IPS-15b (cell line): Measurements from ENCODE around the gene GYG1.

Experiments
- H3K27me3 ChIP-seq: one replicate; pipeline ENCODE4 v1.6.1; 2013; ENCODE audit warnings: low read length; ENCODE audit not compliant: control insufficient read depth, insufficient read depth
- H3K36me3 ChIP-seq: one replicate; pipeline ENCODE4 v1.6.1; 2013; ENCODE audit warnings: low read length; ENCODE audit not compliant: control insufficient read depth, insufficient read depth
- H3K4me1 ChIP-seq: one replicate; pipeline ENCODE4 v1.6.1; 2013; ENCODE audit warnings: mild to moderate bottlenecking, low read length; ENCODE audit not compliant: control insufficient read depth, insufficient read depth
- H3K4me3 ChIP-seq: one replicate; pipeline ENCODE4 v1.5.1; 2013; ENCODE audit warnings: low read depth, low read length
- H3K9ac ChIP-seq: one replicate; pipeline ENCODE4 v1.6.1; 2013; ENCODE audit warnings: low read depth, mild to moderate bottlenecking, low read length
- H3K9me3 ChIP-seq: one replicate; pipeline ENCODE4 v1.6.1; 2013; ENCODE audit warnings: mild to moderate bottlenecking, low read length; ENCODE audit not compliant: control insufficient read depth, insufficient read depth

Gene GYG1

DNA sequence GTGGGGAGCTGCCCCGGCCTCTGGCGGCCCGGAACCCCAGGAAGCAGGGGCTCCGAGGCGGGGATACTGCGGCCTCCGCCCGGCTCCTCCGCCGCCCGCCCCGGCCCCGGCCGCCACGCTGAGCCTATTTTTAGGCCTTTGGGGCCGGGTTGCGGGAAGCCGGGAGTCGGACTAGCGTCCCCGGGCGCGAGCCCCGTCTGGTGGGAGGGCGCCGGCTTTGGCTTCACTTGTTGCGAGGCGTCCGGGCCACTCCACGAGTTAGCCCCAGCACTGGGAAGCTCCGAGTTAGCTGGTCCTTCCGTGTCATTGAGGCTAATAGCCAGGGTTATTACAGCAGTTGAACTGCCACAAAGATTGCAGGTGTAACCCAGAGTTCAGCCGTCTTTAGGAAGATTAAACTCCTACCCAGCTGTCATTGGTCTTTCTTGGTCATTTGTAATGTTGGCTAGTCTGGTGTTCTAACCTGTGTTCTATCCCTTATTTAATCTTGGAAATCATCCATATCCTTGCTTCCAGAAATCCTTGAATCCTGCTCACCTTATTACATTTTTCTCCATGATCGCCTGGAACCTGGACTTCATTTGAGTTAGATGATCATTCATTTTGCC, 791 bp downstream of the GYG1 start:
- H3K4me1 ChIP-seq = no peaks in the 10 kb centered on the region
- H3K27me3 ChIP-seq = peaks cover 9% of the 10 kb centered on the region
- peak overlapping the region; percentile 65 for H3K4me3 ChIP-seq
- H3K36me3 ChIP-seq = no peaks in the 10 kb centered on the region
- H3K9me3 ChIP-seq = no peaks in the 10 kb centered on the region
- peak overlapping the region; percentile 39 for H3K9ac ChIP-seq

GRCh38 chr3:148992635-148993255, 1.4 kb downstream of the GYG1 start:
- Histone ChIP-seq H3K4me3 (peak overlapping the region; percentile 65), H3K4me1 (no peaks in the 10 kb centered on the region), H3K27me3 (peaks cover 9% of the 10 kb centered on the region), H3K9ac (no peak overlapping the region), H3K9me3 (no peaks in the 10 kb centered on the region), H3K36me3 (no peaks in the 10 kb centered on the region)

DNA sequence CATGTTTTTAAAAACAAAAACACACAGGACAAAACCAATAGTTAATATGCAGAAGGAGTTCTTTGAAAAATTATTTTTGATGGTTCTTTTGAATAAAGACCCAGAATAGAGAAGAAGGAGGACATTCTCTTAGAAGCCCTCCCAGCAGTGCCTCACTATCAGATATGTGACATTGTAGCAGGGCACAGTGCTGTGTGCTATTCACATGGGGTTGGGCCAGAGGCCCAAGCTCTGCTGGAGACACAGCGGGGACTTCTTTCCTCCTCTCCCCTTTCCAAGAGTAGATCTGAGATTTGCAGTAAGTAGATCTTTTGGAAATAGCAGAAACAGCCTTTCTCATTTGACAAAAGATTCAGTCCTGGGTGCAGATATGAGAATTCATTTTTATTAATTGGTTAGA, 6.3 kb downstream of the GYG1 start:
- peaks cover 4% of the 10 kb centered on the region for H3K27me3 ChIP-seq
- no peaks in the 10 kb centered on the region for H3K36me3 ChIP-seq
- no peak overlapping the region for H3K4me3 ChIP-seq
- H3K4me1 ChIP-seq = peaks cover 5% of the 10 kb centered on the region
- no peak overlapping the region for H3K9ac ChIP-seq
- no peaks in the 10 kb centered on the region for H3K9me3 ChIP-seq

- H3K9ac ChIP-seq = no peak overlapping the region
- H3K4me3 ChIP-seq = no peak overlapping the region
- H3K36me3 ChIP-seq = no peaks in the 10 kb centered on the region
- no peaks in the 10 kb centered on the region for H3K27me3 ChIP-seq
- no peaks in the 10 kb centered on the region for H3K9me3 ChIP-seq
- H3K4me1 ChIP-seq = peaks cover 5% of the 10 kb centered on the region
These were observed 7.0 kb downstream of the GYG1 start for GRCh38 chr3:148998297-148998696.

DNA sequence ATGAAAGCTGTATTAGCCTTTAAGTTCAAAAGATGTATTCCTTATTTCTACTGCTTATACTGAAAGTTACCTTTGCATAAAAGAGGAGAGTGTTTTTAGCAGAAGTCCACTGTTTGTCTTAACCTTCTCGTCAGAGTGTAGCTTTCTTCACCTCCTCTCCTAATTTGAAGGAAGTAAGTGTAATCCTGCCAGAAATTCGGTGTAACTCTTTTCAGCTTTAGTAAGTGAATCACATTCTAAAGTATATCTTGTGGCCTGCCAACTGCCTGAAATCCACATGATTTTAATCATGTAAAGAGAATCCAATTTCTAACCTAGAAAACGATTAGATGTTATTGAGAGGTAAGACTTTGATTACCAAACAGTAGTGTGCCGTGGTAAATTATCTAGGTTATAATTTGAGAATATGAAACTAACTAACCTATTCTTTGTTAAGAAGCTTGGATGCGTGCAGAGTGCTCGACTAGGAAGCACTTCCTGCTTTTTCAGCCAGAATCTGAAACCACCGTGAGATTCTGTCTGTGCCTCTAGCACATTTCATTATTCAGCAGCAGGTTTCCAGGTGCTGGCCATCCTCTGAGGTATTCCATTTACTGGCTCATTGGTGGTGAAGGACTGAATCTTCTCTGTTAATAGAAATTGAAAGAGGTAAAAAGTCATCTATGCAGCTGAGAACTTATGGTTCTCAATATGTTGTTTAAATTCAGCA, 7.5 kb downstream of the GYG1 start:
- no peaks in the 10 kb centered on the region for H3K36me3 ChIP-seq

DNA sequence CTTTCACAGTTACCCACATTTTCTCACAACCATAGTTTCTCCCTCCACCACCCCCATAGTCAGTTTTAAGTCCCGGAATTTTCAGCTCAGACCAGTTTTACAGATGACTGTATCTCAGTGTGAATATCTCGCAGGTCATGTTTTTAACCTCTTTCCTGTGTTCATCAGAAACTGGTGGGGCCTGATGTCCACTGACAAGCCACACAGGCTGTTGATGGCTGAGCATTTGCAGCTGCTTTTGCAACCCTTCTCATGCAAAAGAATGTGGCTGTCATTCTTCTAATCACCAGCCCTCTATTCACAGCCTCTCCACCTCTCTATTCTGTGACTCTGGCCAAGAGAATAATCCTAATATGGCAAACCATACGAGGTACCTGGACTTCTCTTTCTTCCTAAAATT, 8.5 kb downstream of the GYG1 start:
- H3K9ac ChIP-seq = no peak overlapping the region
- H3K27me3 ChIP-seq = no peaks in the 10 kb centered on the region
- no peaks in the 10 kb centered on the region for H3K36me3 ChIP-seq
- H3K4me3 ChIP-seq = no peak overlapping the region
- no peaks in the 10 kb centered on the region for H3K9me3 ChIP-seq
- H3K4me1 ChIP-seq = peaks cover 12% of the 10 kb centered on the region

More for the DNA sequence above, 7.5 kb downstream of the GYG1 start:
- peaks cover 8% of the 10 kb centered on the region for H3K4me1 ChIP-seq
- H3K9me3 ChIP-seq = no peaks in the 10 kb centered on the region
- no peak overlapping the region for H3K9ac ChIP-seq
- H3K4me3 ChIP-seq = no peak overlapping the region
- no peaks in the 10 kb centered on the region for H3K27me3 ChIP-seq

- Histone ChIP-seq H3K27me3 (no peaks in the 10 kb centered on the region), H3K4me3 (no peak overlapping the region), H3K4me1 (peaks cover 12% of the 10 kb centered on the region), H3K9me3 (no peaks in the 10 kb centered on the region), H3K36me3 (no peaks in the 10 kb centered on the region), H3K9ac (no peak overlapping the region)
These were observed 8.9 kb downstream of the GYG1 start for GRCh38 chr3:149000206-149000745.

GRCh38 chr3:149001727-149002126, 10.4 kb downstream of the GYG1 start:
- no peaks in the 10 kb centered on the region for H3K36me3 ChIP-seq
- H3K9ac ChIP-seq = no peak overlapping the region
- H3K4me1 ChIP-seq = peaks cover 12% of the 10 kb centered on the region
- H3K4me3 ChIP-seq = no peak overlapping the region
- no peaks in the 10 kb centered on the region for H3K9me3 ChIP-seq
- H3K27me3 ChIP-seq = no peaks in the 10 kb centered on the region

GRCh38 chr3:149003653-149004305, 12.4 kb downstream of the GYG1 start:
- H3K9ac ChIP-seq = no peak overlapping the region
- H3K9me3 ChIP-seq = no peaks in the 10 kb centered on the region
- peaks cover 12% of the 10 kb centered on the region for H3K4me1 ChIP-seq
- H3K36me3 ChIP-seq = peaks cover 6% of the 10 kb centered on the region
- no peak overlapping the region for H3K4me3 ChIP-seq
- H3K27me3 ChIP-seq = no peaks in the 10 kb centered on the region

- Histone ChIP-seq H3K36me3 (peaks cover 9% of the 10 kb centered on the region), H3K27me3 (no peaks in the 10 kb centered on the region), H3K9ac (no peak overlapping the region), H3K4me1 (peaks cover 12% of the 10 kb centered on the region), H3K4me3 (no peak overlapping the region), H3K9me3 (no peaks in the 10 kb centered on the region)
These were observed 13.3 kb downstream of the GYG1 start for GRCh38 chr3:149004622-149005021.

DNA sequence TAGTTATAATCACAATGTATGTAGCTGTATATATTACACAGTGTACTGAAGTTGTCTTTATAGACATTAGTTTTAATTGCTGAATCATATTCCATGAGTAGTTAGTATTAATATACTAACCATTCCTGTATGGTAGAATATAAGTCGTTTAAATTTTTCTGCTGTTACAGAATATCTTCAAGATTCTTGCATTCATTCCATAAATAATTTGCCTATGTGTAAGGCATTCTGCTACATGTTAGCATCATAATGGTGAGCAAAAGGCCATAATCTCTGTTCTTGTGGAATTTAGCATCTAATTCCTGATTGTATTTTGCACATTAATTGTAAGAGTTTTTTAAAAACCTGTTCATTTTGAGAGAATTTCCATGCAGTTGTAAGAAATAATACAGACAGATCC, 14.1 kb downstream of the GYG1 start:
- Histone ChIP-seq H3K4me3 (no peak overlapping the region), H3K9ac (no peak overlapping the region), H3K9me3 (no peaks in the 10 kb centered on the region), H3K4me1 (peaks cover 7% of the 10 kb centered on the region), H3K36me3 (peaks cover 9% of the 10 kb centered on the region), H3K27me3 (no peaks in the 10 kb centered on the region)
